Measurements from ENCODE around the gene FANCI.
A peak's percentile ranks its signal among the peaks of the same experiment; 100 is the strongest.

Gene FANCI

DNA sequence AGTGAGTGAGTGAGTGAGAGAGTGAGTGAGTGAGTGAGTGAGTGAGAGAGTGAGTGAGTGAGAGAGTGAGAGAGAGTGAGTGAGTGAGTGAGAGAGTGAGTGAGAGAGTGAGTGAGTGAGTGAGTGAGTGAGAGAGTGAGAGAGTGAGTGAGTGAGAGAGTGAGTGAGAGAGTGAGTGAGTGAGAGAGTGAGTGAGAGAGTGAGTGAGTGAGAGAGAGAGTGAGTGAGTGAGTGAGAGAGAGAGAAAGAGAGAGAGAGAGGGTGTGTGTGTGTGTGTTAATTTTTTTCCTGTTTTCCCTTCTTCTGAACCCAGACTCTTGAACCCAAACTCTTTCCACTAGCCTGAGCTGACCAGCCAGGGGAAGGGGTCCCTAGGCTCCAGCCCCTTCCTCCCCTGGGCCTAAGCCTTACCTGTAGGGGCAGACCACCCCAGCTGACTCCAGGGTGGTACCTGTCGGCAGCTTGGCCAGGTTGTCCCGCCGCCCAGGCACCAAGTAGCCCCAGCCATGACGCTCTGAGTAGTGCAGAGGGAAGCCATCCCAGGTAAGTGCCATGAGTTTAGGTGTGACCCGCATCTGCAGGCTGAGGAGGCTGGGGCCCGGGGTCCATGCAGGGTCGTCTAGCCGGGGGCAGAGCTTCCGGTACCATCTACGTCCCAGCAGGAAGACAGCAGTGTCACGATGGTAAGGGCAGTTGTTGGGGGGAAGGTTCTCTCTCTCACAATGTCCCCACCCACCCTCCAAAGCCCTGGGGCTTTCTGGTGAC is 81.4 kb downstream of the FANCI start:
- Histone ChIP-seq H3K9me3 (ENCODE audit: control insufficient read depth, low read length) (no peaks in the 10 kb centered on the region), H3K4me1 (ENCODE audit: control insufficient read depth, insufficient read depth, low read length) (peaks cover 12% of the 10 kb centered on the region), H3K27me3 (replicated peaks; ENCODE audit: control insufficient read depth, insufficient read depth, low read length) (no peaks in the 10 kb centered on the region), H3K4me3 (ENCODE audit: low read length) (no peak overlapping the region), H3K36me3 (ENCODE audit: control insufficient read depth, insufficient read depth, low read length, severe bottlenecking) (peaks cover 100% of the 10 kb centered on the region), H3K9ac (ENCODE audit: low read length) (no peak overlapping the region)
- DNase-seq (ENCODE audit: low read depth): no peak

DNA sequence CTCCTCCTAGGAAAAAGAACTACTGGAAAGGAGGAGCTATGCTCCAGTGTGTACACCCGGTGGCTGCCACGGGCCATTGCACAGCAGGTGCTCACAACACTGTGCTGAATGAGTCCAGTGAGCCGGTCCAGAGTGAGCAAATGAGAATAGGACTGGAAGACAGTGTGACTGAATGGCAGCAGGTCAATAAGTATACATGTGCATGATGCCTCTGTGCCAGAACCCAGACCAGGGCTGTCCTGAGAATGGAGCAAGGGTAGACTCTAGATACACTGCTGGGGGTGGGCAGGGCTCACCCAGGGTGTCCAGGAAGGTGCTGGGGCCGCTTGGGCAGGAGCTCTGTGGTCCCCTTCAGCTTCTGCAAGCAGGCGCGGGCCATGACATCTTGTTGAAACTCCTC is 82.5 kb downstream of the FANCI start:
- H3K27me3 ChIP-seq (replicated peaks; ENCODE audit: control insufficient read depth, insufficient read depth, low read length): no peaks in the 10 kb centered on the region
- no peak overlapping the region for H3K9ac ChIP-seq (ENCODE audit: low read length)
- no peaks in the 10 kb centered on the region for H3K9me3 ChIP-seq (ENCODE audit: control insufficient read depth, low read length)
- no peak for DNase-seq (ENCODE audit: low read depth)
- H3K36me3 ChIP-seq (ENCODE audit: control insufficient read depth, insufficient read depth, low read length, severe bottlenecking): peaks cover 100% of the 10 kb centered on the region
- H3K4me3 ChIP-seq (ENCODE audit: low read length): no peak overlapping the region
- H3K4me1 ChIP-seq (ENCODE audit: control insufficient read depth, insufficient read depth, low read length): peaks cover 20% of the 10 kb centered on the region

DNA sequence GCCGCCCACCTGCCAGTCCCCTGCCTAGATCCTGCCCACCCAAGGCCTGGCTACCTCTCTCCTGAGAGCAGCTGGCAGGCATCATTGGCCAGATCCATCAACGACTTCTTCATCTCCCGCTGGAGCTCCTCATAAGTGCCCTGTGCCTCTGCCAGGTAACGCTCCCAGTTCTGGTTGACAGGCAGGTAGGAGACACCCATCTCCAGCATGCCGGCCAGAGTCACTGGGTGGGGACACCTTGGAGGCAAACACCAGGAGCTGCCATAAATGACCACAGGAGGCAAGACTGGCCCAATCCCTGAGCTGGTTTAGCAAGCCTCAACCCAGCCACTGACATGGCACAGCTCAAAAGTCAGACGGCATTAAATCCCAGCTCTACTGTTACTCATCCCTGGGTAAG is 83.3 kb downstream of the FANCI start:
- no peaks in the 10 kb centered on the region for H3K27me3 ChIP-seq (replicated peaks; ENCODE audit: control insufficient read depth, insufficient read depth, low read length)
- no peak for DNase-seq (ENCODE audit: low read depth)
- no peak overlapping the region for H3K9ac ChIP-seq (ENCODE audit: low read length)
- H3K36me3 ChIP-seq (ENCODE audit: control insufficient read depth, insufficient read depth, low read length, severe bottlenecking): peaks cover 100% of the 10 kb centered on the region
- H3K4me3 ChIP-seq (ENCODE audit: low read length): no peak overlapping the region
- peaks cover 28% of the 10 kb centered on the region for H3K4me1 ChIP-seq (ENCODE audit: control insufficient read depth, insufficient read depth, low read length)
- no peaks in the 10 kb centered on the region for H3K9me3 ChIP-seq (ENCODE audit: control insufficient read depth, low read length)

DNA sequence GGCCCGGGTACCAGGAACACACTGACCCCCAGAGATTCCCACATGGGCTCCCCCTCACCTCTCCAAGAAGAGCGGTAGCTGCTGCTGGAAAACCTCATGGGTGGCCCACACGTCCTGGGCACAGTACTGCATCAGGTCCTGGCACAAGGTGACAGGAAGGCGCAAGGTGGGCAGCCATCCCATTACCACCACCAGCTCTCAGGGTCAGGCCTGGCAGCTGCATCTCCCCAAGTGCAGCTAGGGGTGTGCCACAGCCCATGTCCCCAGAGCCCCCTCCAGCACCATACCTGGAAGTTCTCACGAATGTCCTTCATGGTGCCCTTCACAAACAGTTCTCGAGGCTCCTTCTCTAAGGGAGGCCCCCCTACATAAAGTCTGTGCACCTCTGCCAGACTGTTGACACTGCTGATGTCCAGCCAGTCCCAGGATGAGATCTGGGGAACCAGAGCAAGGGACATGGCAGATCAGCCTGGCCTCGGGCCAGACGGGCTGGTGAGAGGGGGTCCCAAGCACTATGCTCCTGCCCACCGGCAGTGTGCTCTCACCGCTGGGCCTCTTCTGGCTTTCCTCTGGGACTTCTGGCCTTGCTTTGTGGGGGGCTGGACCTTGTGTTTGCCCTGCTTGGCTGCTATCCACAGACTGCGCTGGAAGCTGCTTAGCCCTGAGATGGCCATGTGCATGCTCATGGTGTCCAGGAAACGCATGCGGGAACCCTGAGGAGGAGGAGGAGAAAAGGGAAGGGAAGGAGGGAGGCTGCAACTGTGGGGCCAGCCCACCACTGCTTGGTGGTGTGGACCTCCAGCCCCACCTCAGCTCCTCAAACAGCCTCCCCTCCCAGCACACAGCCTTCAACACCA is 84.8 kb downstream of the FANCI start:
- no peak for DNase-seq (ENCODE audit: low read depth)
- H3K4me3 ChIP-seq (ENCODE audit: low read length): no peak overlapping the region
- H3K27me3 ChIP-seq (replicated peaks; ENCODE audit: control insufficient read depth, insufficient read depth, low read length): no peaks in the 10 kb centered on the region
- no peaks in the 10 kb centered on the region for H3K9me3 ChIP-seq (ENCODE audit: control insufficient read depth, low read length)
- no peak overlapping the region for H3K9ac ChIP-seq (ENCODE audit: low read length)
- H3K4me1 ChIP-seq (ENCODE audit: control insufficient read depth, insufficient read depth, low read length): peaks cover 41% of the 10 kb centered on the region
- H3K36me3 ChIP-seq (ENCODE audit: control insufficient read depth, insufficient read depth, low read length, severe bottlenecking): peaks cover 95% of the 10 kb centered on the region

DNA sequence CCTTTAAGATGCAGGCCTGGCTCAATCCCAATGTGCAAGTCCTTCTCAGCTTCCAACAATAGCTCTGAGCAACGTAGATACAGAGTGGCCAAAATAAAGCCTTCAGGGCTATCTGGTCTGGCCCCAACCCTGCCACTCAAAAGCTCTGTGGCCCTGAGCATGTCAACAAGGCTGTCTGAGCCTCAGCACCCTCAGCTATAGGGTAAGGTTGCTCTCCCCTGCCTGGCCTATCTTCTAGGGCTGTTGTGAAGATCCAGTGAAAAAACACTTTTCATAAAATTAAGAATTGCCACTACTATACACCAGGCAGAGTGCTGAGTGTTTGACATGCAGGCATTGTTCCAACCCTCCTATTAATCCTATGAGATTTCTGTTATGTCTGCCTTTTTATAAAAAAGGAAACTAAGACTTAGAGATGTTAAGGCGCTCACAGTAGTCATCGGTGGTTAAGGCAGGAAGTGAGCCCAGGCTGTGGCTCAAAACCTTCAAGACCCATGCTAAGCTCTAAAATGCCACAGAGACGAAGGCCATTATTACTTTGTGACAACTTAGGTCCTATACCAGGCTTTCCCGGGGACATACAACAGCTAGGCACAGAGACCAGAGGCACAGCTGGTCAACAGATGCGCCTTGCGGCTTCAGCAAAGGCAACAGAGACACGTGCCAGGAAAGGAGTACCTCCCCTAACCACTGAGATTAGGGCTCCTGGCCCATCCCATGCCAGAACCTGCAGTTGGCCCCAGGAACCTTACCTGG is 85.7 kb downstream of the FANCI start:
- DNase-seq (ENCODE audit: low read depth): no peak
- H3K27me3 ChIP-seq (replicated peaks; ENCODE audit: control insufficient read depth, insufficient read depth, low read length): no peaks in the 10 kb centered on the region
- H3K9ac ChIP-seq (ENCODE audit: low read length): no peak overlapping the region
- H3K36me3 ChIP-seq (ENCODE audit: control insufficient read depth, insufficient read depth, low read length, severe bottlenecking): peaks cover 86% of the 10 kb centered on the region
- H3K4me1 ChIP-seq (ENCODE audit: control insufficient read depth, insufficient read depth, low read length): peaks cover 46% of the 10 kb centered on the region
- no peaks in the 10 kb centered on the region for H3K9me3 ChIP-seq (ENCODE audit: control insufficient read depth, low read length)
- no peak overlapping the region for H3K4me3 ChIP-seq (ENCODE audit: low read length)

DNA sequence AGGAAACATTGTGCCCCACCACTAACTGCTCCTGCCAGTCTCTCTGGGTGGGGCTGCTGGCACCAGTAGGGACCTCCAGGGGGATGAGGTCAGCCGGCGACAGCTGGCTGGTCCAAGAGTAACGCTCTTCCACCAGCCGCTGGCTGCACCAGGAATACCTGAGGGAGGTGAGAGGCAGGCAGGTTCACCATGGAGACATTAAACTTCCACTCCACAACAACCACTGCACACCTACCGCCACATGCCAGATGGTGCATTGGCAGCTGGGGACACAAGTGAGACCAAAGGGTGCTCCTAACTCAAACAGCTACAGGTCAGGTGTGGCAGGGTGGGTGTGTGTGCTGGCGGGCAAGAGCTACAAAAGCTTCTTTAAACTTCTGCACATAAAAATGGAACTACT is 86.3 kb downstream of the FANCI start:
- Histone ChIP-seq H3K9me3 (ENCODE audit: control insufficient read depth, low read length) (no peaks in the 10 kb centered on the region), H3K9ac (ENCODE audit: low read length) (no peak overlapping the region), H3K4me3 (ENCODE audit: low read length) (no peak overlapping the region), H3K36me3 (ENCODE audit: control insufficient read depth, insufficient read depth, low read length, severe bottlenecking) (peaks cover 80% of the 10 kb centered on the region), H3K27me3 (replicated peaks; ENCODE audit: control insufficient read depth, insufficient read depth, low read length) (no peaks in the 10 kb centered on the region), H3K4me1 (ENCODE audit: control insufficient read depth, insufficient read depth, low read length) (peaks cover 46% of the 10 kb centered on the region)
- no peak for DNase-seq (ENCODE audit: low read depth)

DNA sequence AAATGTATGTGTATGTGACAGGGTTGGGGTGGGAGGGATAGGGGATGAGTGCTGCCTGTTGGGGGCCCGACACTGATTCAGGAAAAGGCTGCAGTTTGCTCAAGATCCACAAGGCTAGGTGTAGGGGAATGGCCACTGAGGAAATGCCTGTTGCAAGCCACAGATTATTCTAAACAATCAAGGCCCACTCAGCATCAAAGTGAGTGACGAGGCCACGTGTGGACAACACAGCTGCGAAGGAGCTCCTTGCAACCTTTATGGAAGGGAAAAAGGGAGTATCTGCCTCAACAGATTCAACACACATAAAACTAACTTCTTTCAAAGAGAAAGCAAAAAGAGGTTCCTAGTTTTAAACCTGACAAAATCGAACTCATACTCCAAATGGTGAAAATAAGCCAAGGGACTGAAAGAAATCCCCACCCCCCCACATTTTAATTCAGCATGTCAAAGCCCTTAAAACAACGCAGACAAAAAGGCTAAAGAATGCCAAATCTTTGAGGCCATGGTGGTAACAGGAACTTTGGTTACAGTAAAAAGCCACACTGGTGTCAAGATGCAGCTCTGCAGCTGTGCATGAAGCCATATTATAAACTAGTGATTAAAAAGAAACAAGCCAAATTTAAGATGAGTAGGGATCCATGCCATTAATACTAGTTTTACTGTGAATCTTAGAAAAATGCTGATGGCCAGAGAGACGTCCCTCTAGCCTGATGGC is 87.3 kb downstream of the FANCI start:
- H3K36me3 ChIP-seq (ENCODE audit: control insufficient read depth, insufficient read depth, low read length, severe bottlenecking): peaks cover 71% of the 10 kb centered on the region

DNA sequence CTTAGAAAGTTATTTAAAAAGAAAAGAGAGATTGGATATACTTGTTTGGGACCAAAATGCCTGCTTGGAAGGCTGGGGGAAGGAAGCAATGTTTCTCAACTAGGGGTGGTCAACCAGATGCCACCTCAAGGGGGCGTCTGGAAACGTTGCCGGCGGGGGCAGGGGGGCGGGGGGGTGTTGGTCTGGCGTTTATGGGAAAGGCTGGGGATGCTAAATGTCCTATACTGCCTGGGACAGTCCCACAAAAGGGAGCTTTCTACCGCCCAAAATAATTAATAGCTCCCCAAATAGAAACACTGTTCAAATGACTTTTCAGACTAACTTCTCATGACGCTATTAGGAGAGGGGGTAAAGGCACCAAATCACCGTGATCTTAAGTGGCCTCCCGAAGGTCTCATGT is 88.7 kb downstream of the FANCI start:
- peak; percentile 59 for DNase-seq (ENCODE audit: low read depth)
- Histone ChIP-seq H3K27me3 (replicated peaks; ENCODE audit: control insufficient read depth, insufficient read depth, low read length) (no peaks in the 10 kb centered on the region), H3K4me3 (ENCODE audit: low read length) (peak overlapping the region; percentile 89), H3K9ac (ENCODE audit: low read length) (peak overlapping the region; percentile 92), H3K36me3 (ENCODE audit: control insufficient read depth, insufficient read depth, low read length, severe bottlenecking) (peaks cover 57% of the 10 kb centered on the region), H3K4me1 (ENCODE audit: control insufficient read depth, insufficient read depth, low read length) (peaks cover 51% of the 10 kb centered on the region), H3K9me3 (ENCODE audit: control insufficient read depth, low read length) (no peaks in the 10 kb centered on the region)

More for the DNA sequence above, 87.3 kb downstream of the FANCI start:
- Histone ChIP-seq H3K9ac (ENCODE audit: low read length) (no peak overlapping the region), H3K4me3 (ENCODE audit: low read length) (peak overlapping the region; percentile 55), H3K9me3 (ENCODE audit: control insufficient read depth, low read length) (no peaks in the 10 kb centered on the region), H3K27me3 (replicated peaks; ENCODE audit: control insufficient read depth, insufficient read depth, low read length) (no peaks in the 10 kb centered on the region), H3K4me1 (ENCODE audit: control insufficient read depth, insufficient read depth, low read length) (peaks cover 51% of the 10 kb centered on the region)
- DNase-seq (ENCODE audit: low read depth): no peak

DNA sequence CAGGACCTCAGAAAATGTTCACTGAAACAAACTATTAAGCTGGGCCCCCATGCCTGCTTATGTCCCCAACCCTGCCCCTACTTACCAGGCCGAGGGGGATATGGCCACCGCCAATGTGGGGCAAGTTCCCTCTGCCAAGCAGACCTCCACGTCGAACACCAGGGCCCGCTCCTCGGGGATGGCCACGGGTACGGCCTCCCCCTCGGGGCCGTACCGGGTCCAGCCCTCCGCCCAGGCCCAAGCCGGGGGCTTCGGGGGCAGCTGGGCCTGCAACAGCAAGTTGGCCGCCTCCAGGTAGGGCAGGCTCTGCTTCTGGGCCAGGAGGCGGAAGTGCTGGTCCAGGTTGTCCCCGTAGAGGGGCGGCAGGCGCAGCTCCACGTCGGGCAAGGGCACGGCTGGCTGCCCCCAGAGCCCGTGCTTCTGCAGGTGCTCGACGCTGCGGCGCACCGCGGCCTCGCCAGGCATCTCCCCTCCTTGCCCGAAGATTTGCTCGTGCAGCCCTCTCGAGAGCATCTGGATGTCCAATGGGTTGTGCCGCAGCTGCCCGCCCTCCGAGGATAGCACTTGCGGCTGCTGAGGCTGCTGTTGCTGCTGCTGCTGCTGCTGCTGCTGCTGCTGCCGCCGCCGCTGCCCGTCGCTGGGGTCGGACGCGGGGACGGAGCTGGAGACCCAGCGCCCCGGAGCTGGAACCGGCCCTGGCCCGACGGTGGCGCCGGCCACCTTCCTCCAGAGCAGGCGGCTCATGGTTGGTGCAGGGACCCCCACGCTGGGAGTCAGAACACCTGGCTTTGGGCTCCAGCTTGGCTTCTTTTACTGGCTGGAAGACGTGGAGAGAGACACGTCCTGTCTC is 89.5 kb downstream of the FANCI start:
- Histone ChIP-seq H3K27me3 (replicated peaks; ENCODE audit: control insufficient read depth, insufficient read depth, low read length) (peaks cover 3% of the 10 kb centered on the region), H3K9me3 (ENCODE audit: control insufficient read depth, low read length) (no peaks in the 10 kb centered on the region), H3K4me1 (ENCODE audit: control insufficient read depth, insufficient read depth, low read length) (peaks cover 51% of the 10 kb centered on the region), H3K4me3 (ENCODE audit: low read length) (peak overlapping the region; percentile 89), H3K36me3 (ENCODE audit: control insufficient read depth, insufficient read depth, low read length, severe bottlenecking) (peaks cover 49% of the 10 kb centered on the region), H3K9ac (ENCODE audit: low read length) (peak overlapping the region; percentile 92)
- no peak for DNase-seq (ENCODE audit: low read depth)

DNA sequence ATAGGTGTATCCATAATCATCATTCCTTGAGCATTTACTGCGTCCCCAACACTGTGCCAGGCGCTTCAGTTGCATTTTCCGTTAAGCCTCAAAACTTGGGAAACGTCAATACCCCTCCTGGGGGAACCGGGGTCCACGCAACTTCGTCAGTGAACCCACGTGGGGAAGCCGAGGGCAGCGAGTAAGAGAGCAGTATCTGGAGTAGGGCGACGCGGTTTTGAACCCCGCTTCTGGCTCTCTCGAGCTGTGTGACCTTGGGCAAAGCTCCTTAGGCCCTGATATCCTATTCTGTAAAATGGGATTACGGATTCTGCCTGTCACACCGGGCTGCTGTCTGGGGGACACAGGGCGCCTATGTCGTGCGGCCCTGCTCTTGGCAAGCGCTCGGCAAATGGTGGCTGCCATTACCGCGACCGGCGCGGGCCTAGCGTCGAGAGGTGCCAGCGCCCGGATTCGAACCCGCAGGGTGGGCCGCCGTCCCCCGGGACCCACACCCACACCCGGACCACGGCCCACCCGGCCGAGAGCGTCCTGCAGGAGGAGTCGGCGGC is 90.3 kb downstream of the FANCI start:
- H3K9ac ChIP-seq (ENCODE audit: low read length): peak overlapping the region; percentile 92
- H3K4me1 ChIP-seq (ENCODE audit: control insufficient read depth, insufficient read depth, low read length): peaks cover 50% of the 10 kb centered on the region
- H3K36me3 ChIP-seq (ENCODE audit: control insufficient read depth, insufficient read depth, low read length, severe bottlenecking): peaks cover 41% of the 10 kb centered on the region
- H3K27me3 ChIP-seq (replicated peaks; ENCODE audit: control insufficient read depth, insufficient read depth, low read length): peaks cover 3% of the 10 kb centered on the region
- no peak for DNase-seq (ENCODE audit: low read depth)
- H3K4me3 ChIP-seq (ENCODE audit: low read length): peak overlapping the region; percentile 89
- no peaks in the 10 kb centered on the region for H3K9me3 ChIP-seq (ENCODE audit: control insufficient read depth, low read length)

Data from adipocyte (in vitro differentiated cells).